Endothelial cell of umbilical vein (primary cell): ENCODE measurements around the gene ADARB2.

ENCODE experiments used
- EZH2 ChIP-seq: IDR thresholded peaks from 2 replicates; pipeline ENCODE4 v1.6.1; 2012; ENCODE audit warnings: borderline replicate concordance, low read depth, mild to moderate bottlenecking, moderate library complexity, low read length, inconsistent platforms; ENCODE audit not compliant: severe bottlenecking
- JUN ChIP-seq: IDR thresholded peaks from 2 replicates; pipeline ENCODE4 v1.6.1; 2011; ENCODE audit warnings: borderline replicate concordance, low read depth; ENCODE audit not compliant: insufficient read length, insufficient read depth
- POLR2A ChIP-seq: IDR thresholded peaks from 2 replicates; pipeline ENCODE4 v1.6.1; 2012; ENCODE audit warnings: low read depth, mild to moderate bottlenecking, control low read depth, low read length
- POLR2AphosphoS5 ChIP-seq: IDR thresholded peaks from 2 replicates; pipeline ENCODE4 v1.6.1; 2012; ENCODE audit warnings: low read depth, mild to moderate bottlenecking, control low read depth, low read length, moderate library complexity; ENCODE audit not compliant: insufficient read depth
- TF ChIP-seq, protein P1 (sequence below), 2 donors: IDR thresholded peaks; 1 replicate in 1 of 2; 2 replicates in 1 of 2; pipeline ENCODE4 v1.5.1; 2011; ENCODE audit warnings: low read length in 2 of 2, mild to moderate bottlenecking in 2 of 2, moderate library complexity in 2 of 2, control low read depth in 1 of 2, inconsistent platforms in 1 of 2, low read depth in 1 of 2; ENCODE audit not compliant: insufficient read depth in 1 of 2; ENCODE audit errors: extremely low read depth in 1 of 2

DNA sequence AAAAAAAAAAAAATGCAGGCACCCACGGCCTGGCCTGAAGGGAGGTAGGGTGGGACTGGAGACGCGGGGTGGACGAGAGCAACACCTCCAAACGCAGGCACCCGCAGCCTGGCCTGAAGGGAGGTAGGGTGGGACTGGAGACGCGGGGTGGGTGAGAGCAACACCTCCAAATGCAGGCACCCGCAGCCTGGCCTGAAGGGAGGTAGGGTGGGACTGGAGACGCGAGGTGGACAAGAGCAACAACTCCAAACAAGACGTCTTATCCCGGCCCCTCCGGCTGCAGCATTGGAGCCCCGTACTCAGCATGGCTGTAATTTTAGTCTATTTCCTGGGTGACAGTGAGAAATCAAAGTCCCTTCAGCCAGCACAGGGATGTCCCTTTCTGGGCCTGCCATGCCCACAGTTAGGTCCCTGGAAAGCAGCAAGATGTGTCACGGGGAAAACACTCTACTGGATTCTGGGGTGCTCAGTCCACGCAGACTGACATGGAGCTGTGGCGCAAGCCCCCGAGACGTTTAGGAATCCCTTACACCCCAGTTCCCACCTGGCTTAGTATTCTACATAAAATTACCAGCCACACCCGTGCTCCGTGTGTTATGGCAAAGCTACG is 561.3 kb downstream of the ADARB2 start:
- TF ChIP-seq, protein P1, sequence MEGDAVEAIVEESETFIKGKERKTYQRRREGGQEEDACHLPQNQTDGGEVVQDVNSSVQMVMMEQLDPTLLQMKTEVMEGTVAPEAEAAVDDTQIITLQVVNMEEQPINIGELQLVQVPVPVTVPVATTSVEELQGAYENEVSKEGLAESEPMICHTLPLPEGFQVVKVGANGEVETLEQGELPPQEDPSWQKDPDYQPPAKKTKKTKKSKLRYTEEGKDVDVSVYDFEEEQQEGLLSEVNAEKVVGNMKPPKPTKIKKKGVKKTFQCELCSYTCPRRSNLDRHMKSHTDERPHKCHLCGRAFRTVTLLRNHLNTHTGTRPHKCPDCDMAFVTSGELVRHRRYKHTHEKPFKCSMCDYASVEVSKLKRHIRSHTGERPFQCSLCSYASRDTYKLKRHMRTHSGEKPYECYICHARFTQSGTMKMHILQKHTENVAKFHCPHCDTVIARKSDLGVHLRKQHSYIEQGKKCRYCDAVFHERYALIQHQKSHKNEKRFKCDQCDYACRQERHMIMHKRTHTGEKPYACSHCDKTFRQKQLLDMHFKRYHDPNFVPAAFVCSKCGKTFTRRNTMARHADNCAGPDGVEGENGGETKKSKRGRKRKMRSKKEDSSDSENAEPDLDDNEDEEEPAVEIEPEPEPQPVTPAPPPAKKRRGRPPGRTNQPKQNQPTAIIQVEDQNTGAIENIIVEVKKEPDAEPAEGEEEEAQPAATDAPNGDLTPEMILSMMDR (IDR thresholded peaks at IDR 0.05; ENCODE audit: extremely low read depth in 1 of 2, insufficient read depth in 1 of 2, low read depth in 1 of 2, low read length in 2 of 2), result no peak
- no peak for TF ChIP-seq POLR2A
- no peak for TF ChIP-seq POLR2AphosphoS5
- TF ChIP-seq EZH2, result no peak
- TF ChIP-seq JUN, result no peak
